ENCODE measurements around the gene SEMA4C. TPM values are rescaled to one million over a fixed set of nuclear protein-coding genes. Genes with fewer than 3 reads are reported as not detected.

Gene SEMA4C
- total and polyA plus RNA-seq, 3 donors from 2014 or later: 10.5 to 17.6 (median 11.4) TPM

DNA sequence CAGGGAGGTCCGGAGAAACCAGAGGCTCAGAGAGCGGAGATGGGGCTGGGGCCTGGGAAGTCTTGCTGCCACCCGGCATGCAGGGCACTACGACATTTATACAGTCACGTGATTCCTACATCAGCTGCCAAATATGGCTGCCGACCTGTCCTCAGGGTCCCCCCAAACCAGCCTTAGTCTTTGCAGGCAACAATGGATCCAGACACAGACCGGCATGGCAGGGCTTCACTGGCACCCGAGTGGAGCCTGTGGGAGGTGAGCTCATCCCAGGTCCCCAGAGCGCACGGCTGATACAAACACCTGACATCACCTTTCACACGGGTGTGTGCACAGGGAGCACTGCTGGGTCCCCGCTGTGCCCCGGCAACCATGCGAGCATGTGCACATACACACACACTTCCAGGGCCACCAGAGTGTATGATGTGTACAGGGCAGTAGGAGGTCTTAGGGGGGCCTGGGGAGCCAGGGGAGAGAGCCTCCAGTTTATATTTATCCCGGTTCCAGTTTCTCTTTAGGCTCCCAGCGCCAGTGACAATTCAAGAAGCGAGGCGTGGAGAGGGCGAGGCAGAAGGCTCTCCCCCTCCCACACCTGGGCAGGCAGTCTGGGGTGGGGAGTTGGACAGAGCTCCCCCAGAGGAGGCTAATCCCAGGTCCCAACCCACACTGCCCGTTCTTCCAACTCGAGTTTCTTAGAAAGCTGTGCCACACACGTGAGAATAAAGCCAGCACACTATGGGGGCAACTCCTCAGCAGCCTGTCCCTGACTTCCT, 2.7 kb downstream of the SEMA4C start:
- H3K4me3 ChIP-seq: peak overlapping the region in 1 of 2 donors; percentile 96
- WGBS, 2 donors: 57 to 64% methylated on average over 19 to 22 of the region's 22 CpGs
- no peak for DNase-seq
- intact Hi-C loops (cut with DNase I; ENCODE audit: low total_unique reads): loop anchor here (5.0 kb wide), 2 partner anchors 40 to 85 kb away; no protein-coding TSS in a partner anchor
- H3K27ac ChIP-seq: peak overlapping the region; percentile 92 to 95
- no peaks in the 10 kb centered on the region for H3K36me3 ChIP-seq (ENCODE audit: low read depth, missing control alignments)
- no peaks in the 10 kb centered on the region for H3K9me3 ChIP-seq
- H3K4me1 ChIP-seq: peaks cover 15% of the 10 kb centered on the region
- TF ChIP-seq, protein P1, sequence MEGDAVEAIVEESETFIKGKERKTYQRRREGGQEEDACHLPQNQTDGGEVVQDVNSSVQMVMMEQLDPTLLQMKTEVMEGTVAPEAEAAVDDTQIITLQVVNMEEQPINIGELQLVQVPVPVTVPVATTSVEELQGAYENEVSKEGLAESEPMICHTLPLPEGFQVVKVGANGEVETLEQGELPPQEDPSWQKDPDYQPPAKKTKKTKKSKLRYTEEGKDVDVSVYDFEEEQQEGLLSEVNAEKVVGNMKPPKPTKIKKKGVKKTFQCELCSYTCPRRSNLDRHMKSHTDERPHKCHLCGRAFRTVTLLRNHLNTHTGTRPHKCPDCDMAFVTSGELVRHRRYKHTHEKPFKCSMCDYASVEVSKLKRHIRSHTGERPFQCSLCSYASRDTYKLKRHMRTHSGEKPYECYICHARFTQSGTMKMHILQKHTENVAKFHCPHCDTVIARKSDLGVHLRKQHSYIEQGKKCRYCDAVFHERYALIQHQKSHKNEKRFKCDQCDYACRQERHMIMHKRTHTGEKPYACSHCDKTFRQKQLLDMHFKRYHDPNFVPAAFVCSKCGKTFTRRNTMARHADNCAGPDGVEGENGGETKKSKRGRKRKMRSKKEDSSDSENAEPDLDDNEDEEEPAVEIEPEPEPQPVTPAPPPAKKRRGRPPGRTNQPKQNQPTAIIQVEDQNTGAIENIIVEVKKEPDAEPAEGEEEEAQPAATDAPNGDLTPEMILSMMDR (IDR thresholded peaks at IDR 0.05): no peak
- TF ChIP-seq POLR2A (IDR thresholded peaks at IDR 0.05): no peak
- H3K27me3 ChIP-seq: no peaks in the 10 kb centered on the region

DNA sequence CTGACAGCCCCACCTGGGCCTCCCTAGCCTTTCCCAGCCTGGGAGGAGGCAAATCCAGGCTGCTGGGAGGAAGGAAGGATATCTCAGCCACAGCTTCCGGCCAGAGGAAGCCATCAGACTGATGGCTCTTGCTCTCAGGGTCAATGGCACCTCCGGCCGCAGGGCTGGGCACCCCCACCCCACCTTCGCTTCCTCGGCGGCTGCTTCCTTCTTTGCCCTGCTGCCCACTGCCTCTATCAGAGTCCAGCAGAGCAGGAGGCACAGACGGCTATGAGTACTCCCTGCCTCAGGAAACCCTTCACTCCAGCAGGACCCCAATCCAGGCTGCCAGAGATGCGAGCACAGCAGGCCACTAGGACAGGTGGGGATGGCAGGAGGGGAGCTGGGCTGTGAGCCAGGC, 3.3 kb downstream of the SEMA4C start:
- Histone ChIP-seq H3K36me3 (ENCODE audit: low read depth, missing control alignments) (no peaks in the 10 kb centered on the region), H3K4me3 (no peak overlapping the region), H3K9me3 (no peaks in the 10 kb centered on the region), H3K27ac (no peak overlapping the region), H3K27me3 (no peaks in the 10 kb centered on the region), H3K4me1 (peaks cover 15% of the 10 kb centered on the region)
- no peak for TF ChIP-seq POLR2A (IDR thresholded peaks at IDR 0.05)
- TF ChIP-seq, protein P1 (IDR thresholded peaks at IDR 0.05): no peak
- no peak for DNase-seq
- WGBS, 2 donors: 77 to 91% methylated on average over 6 to 8 of the region's 8 CpGs
- intact Hi-C loops (cut with DNase I; ENCODE audit: low total_unique reads): loop anchor here (5.0 kb wide), 2 partner anchors 41 to 86 kb away; no protein-coding TSS in a partner anchor

DNA sequence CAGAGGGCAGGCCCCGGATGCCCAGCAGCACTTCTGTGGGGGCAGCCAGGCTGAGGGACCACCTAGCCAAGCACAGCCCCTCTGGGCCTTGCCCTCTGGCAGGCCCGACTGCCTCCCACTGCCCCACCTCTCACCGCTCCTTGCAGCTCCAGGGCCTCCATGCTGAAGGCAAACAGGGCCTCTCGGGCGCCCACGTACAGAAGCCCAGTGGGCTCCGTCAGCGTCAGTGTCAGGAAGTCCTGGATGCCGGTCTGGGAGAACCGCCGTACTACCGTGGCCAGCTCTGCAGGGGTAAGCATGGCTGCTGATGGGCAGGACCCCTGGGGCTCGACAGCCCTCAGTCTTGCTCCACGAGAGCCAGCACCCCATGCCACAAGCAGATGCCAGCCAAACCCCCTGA, 3.7 kb downstream of the SEMA4C start:
- no peaks in the 10 kb centered on the region for H3K36me3 ChIP-seq (ENCODE audit: low read depth, missing control alignments)
- H3K27ac ChIP-seq: no peak overlapping the region
- peaks cover 15% of the 10 kb centered on the region for H3K4me1 ChIP-seq
- TF ChIP-seq, protein P1 (IDR thresholded peaks at IDR 0.05): no peak
- no peak for TF ChIP-seq POLR2A (IDR thresholded peaks at IDR 0.05)
- no peaks in the 10 kb centered on the region for H3K9me3 ChIP-seq
- H3K27me3 ChIP-seq: no peaks in the 10 kb centered on the region
- intact Hi-C loops (cut with DNase I; ENCODE audit: low total_unique reads): loop anchor here (5.0 kb wide), 2 partner anchors 41 to 86 kb away; no protein-coding TSS in a partner anchor
- no peak for DNase-seq
- H3K4me3 ChIP-seq: no peak overlapping the region
- WGBS, 2 donors: 84 to 87% methylated on average over 9 to 14 of the region's 14 CpGs

DNA sequence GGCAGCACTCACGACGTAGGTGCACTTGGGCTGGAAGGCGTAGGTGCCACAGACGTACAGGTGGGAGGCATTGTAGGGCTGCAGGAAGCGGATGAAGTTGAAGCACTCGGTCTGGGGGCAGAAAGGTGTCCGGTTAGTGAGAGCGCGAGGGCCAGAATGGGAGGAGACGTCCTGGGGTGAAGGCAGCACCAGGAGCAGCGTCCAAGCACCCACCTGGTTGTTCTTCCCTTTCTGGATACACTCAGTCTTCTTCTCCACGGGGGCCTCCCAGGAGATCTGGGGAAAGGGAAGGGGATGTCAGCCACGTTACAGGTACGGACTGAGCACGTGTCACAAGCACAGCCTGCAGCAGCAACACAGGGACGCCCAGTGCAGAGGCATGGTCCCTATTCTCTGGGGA, 4.2 kb downstream of the SEMA4C start:
- TF ChIP-seq, protein P1 (IDR thresholded peaks at IDR 0.05): no peak
- no peak for TF ChIP-seq POLR2A (IDR thresholded peaks at IDR 0.05)
- Histone ChIP-seq H3K9me3 (no peaks in the 10 kb centered on the region), H3K4me3 (no peak overlapping the region), H3K36me3 (ENCODE audit: low read depth, missing control alignments) (no peaks in the 10 kb centered on the region), H3K27me3 (no peaks in the 10 kb centered on the region), H3K27ac (no peak overlapping the region), H3K4me1 (peaks cover 14% of the 10 kb centered on the region)
- 81 to 88% methylated on average over 16 of the region's 16 CpGs for WGBS, 2 donors
- intact Hi-C loops (cut with DNase I; ENCODE audit: low total_unique reads): loop anchor here (5.0 kb wide), 2 partner anchors 42 to 87 kb away; no protein-coding TSS in a partner anchor
- no peak for DNase-seq

Measured in testis (tissue), 3 donors.